Urinary bladder (tissue), 4 donors: ENCODE data around the gene ZMYM2. TPM values are rescaled to one million over a fixed set of nuclear protein-coding genes. Genes with fewer than 3 reads are reported as not detected.
"Not testable (repeated sequence)": the region's sequence is repeated elsewhere in the genome, so short reads cannot be mapped to it uniquely, and the experiment has no call there.

Source experiments
- DNase-seq: peaks from one replicate; pipeline ENCODE4 v3.0.0-alpha.2; 2015; ENCODE audit errors: extremely low spot score
- H3K27ac ChIP-seq: one replicate; pipeline ENCODE4 v1.5.1; 2013; ENCODE audit warnings: low read depth, mild to moderate bottlenecking, moderate library complexity
- H3K36me3 ChIP-seq: one replicate; pipeline ENCODE4 v1.6.1; 2013; ENCODE audit warnings: mild to moderate bottlenecking, moderate library complexity; ENCODE audit not compliant: insufficient read depth
- H3K4me1 ChIP-seq: one replicate; pipeline ENCODE4 v1.6.1; 2013; ENCODE audit warnings: mild to moderate bottlenecking, moderate library complexity; ENCODE audit not compliant: insufficient read depth
- H3K4me3 ChIP-seq: one replicate; pipeline ENCODE4 v1.5.1; 2013; ENCODE audit warnings: low read depth, low read length
- WGBS: extraction: QIAGEN DNeasy Blood & Tissue Kit; methylation state at CpG from one replicate; pipeline ENCODE4 v1.1.7; 2013; 5-methylcytosine and 5-hydroxymethylcytosine counted together
- polyA plus RNA-seq: library from polyadenylated mRNA; stranded (reverse); fragments of 200-250 nt; gene quantifications from one replicate; pipeline ENCODE4 v1.2.3, GENCODE V29; 2013
- total RNA-seq: library from RNA; depleted of rRNA; stranded (reverse); fragments of >200 nt; gene quantifications from one replicate; pipeline ENCODE4 v1.2.3, GENCODE V29; 2014
- donor health status: healthy with polysubstance abuse.
- donor health status: healthy.

ZMYM2 gene
- total and polyA plus RNA-seq, 2 donors, result 20.0 to 199 TPM

GRCh38 chr13:20001366-20002190 lies 43.1 kb downstream of the ZMYM2 start:
- Histone ChIP-seq H3K36me3 (no peaks in the 10 kb centered on the region), H3K4me3 (no peak overlapping the region), H3K27ac (no peak overlapping the region), H3K4me1 (no peaks in the 10 kb centered on the region)
- 35% methylated on average over 4 of the region's 4 CpGs for WGBS
- DNase-seq, result no peak

- no peak overlapping the region for H3K27ac ChIP-seq
- H3K4me1 ChIP-seq, result no peaks in the 10 kb centered on the region
- no peak for DNase-seq
- H3K4me3 ChIP-seq, result no peak overlapping the region
- no peaks in the 10 kb centered on the region for H3K36me3 ChIP-seq
- 35% methylated on average over 3 of the region's 3 CpGs for WGBS
These were observed 44.3 kb downstream of the ZMYM2 start for GRCh38 chr13:20002787-20003186.

- no peak for DNase-seq
- Histone ChIP-seq H3K4me3 (no peak overlapping the region), H3K27ac (no peak overlapping the region), H3K4me1 (no peaks in the 10 kb centered on the region), H3K36me3 (peaks cover 7% of the 10 kb centered on the region)
- 86% methylated on average over 1 of the region's 1 CpG for WGBS
These were observed 47.7 kb downstream of the ZMYM2 start for GRCh38 chr13:20006206-20006605.

GRCh38 chr13:20015763-20016162 lies 57.2 kb downstream of the ZMYM2 start:
- Histone ChIP-seq H3K4me1 (no peaks in the 10 kb centered on the region), H3K36me3 (peaks cover 3% of the 10 kb centered on the region), H3K27ac (no peak overlapping the region), H3K4me3 (no peak overlapping the region)
- WGBS, result 98% methylated on average over 2 of the region's 2 CpGs
- no peak for DNase-seq

GRCh38 chr13:20016649-20017364 lies 58.3 kb downstream of the ZMYM2 start:
- H3K4me1 ChIP-seq, result no peaks in the 10 kb centered on the region
- no peak for DNase-seq
- H3K36me3 ChIP-seq, result peaks cover 6% of the 10 kb centered on the region
- no peak overlapping the region for H3K4me3 ChIP-seq
- no peak overlapping the region for H3K27ac ChIP-seq
- WGBS, result 97% methylated on average over 3 of the region's 3 CpGs

GRCh38 chr13:20017365-20017711 lies 58.8 kb downstream of the ZMYM2 start:
- H3K4me1 ChIP-seq, result no peaks in the 10 kb centered on the region
- 99% methylated on average over 1 of the region's 1 CpG for WGBS
- H3K4me3 ChIP-seq, result no peak overlapping the region
- peaks cover 6% of the 10 kb centered on the region for H3K36me3 ChIP-seq
- H3K27ac ChIP-seq, result no peak overlapping the region
- no peak for DNase-seq

- 95% methylated on average over 2 of the region's 2 CpGs for WGBS
- Histone ChIP-seq H3K36me3 (peaks cover 6% of the 10 kb centered on the region), H3K27ac (no peak overlapping the region), H3K4me3 (no peak overlapping the region), H3K4me1 (no peaks in the 10 kb centered on the region)
- DNase-seq, result no peak
These were observed 60.5 kb downstream of the ZMYM2 start for GRCh38 chr13:20019043-20019442.

GRCh38 chr13:20024702-20025101 lies 66.2 kb downstream of the ZMYM2 start:
- H3K36me3 ChIP-seq, result peaks cover 9% of the 10 kb centered on the region
- whole genome bisulfite sequencing, result 83% methylated on average over 2 of the region's 2 CpGs
- no peak overlapping the region for H3K4me3 ChIP-seq
- H3K4me1 ChIP-seq, result no peaks in the 10 kb centered on the region
- no peak overlapping the region for H3K27ac ChIP-seq
- no peak for DNase-seq

GRCh38 chr13:20028953-20029352 lies 70.4 kb downstream of the ZMYM2 start:
- WGBS, result 90% methylated on average over 4 of the region's 4 CpGs
- H3K4me1 ChIP-seq, result no peaks in the 10 kb centered on the region
- no peak overlapping the region for H3K27ac ChIP-seq
- H3K4me3 ChIP-seq, result no peak overlapping the region
- no peak for DNase-seq
- H3K36me3 ChIP-seq, result peaks cover 7% of the 10 kb centered on the region

- no peaks in the 10 kb centered on the region for H3K4me1 ChIP-seq
- H3K4me3 ChIP-seq, result no peak overlapping the region
- no peak for DNase-seq
- peaks cover 9% of the 10 kb centered on the region for H3K36me3 ChIP-seq
- no peak overlapping the region for H3K27ac ChIP-seq
- 97% methylated on average over 1 of the region's 1 CpG for WGBS
These were observed 75.0 kb downstream of the ZMYM2 start for GRCh38 chr13:20033486-20033885.

- WGBS, result 76% methylated on average over 4 of the region's 4 CpGs
- no peak for DNase-seq
These were observed 76.6 kb downstream of the ZMYM2 start for GRCh38 chr13:20035130-20035529.

GRCh38 chr13:20037908-20038307 lies 79.4 kb downstream of the ZMYM2 start:
- H3K27ac ChIP-seq, result no peak overlapping the region
- no peak overlapping the region for H3K4me3 ChIP-seq
- peaks cover 3% of the 10 kb centered on the region for H3K36me3 ChIP-seq
- no peaks in the 10 kb centered on the region for H3K4me1 ChIP-seq
- DNase-seq, result no peak

More at GRCh38 chr13:20035130-20035529, 76.6 kb downstream of the ZMYM2 start:
- no peak overlapping the region for H3K27ac ChIP-seq
- peaks cover 6% of the 10 kb centered on the region for H3K36me3 ChIP-seq
- H3K4me1 ChIP-seq, result no peaks in the 10 kb centered on the region
- H3K4me3 ChIP-seq, result no peak overlapping the region

GRCh38 chr13:20042603-20043002 lies 84.1 kb downstream of the ZMYM2 start:
- not testable (repeated sequence) for H3K36me3 ChIP-seq, H3K4me1 ChIP-seq, DNase-seq, H3K4me3 ChIP-seq, H3K27ac ChIP-seq
- WGBS, result 98% methylated on average over 4 of the region's 4 CpGs

- no peak overlapping the region for H3K4me3 ChIP-seq
- no peak overlapping the region for H3K27ac ChIP-seq
- no peaks in the 10 kb centered on the region for H3K36me3 ChIP-seq
- no peak for DNase-seq
- 92% methylated on average over 11 of the region's 11 CpGs for WGBS
- no peaks in the 10 kb centered on the region for H3K4me1 ChIP-seq
These were observed 84.8 kb downstream of the ZMYM2 start for GRCh38 chr13:20043207-20043925.
